Testis (tissue), 3 donors: Measurements from ENCODE around the gene BNIP2. TPM values are rescaled to one million over a fixed set of nuclear protein-coding genes. Genes with fewer than 3 reads are reported as not detected.

Source experiments
- DNase-seq: peaks from one replicate; pipeline ENCODE4 v3.0.0-alpha.2; 2019
- H3K27ac ChIP-seq, 2 donors: fragments of 200-600 bp; sonication (generic); one replicate each; pipeline ENCODE4 v1.5.1; 2019
- H3K27me3 ChIP-seq: fragments of 200-600 bp; sonication (generic); one replicate; pipeline ENCODE4 v1.5.1; 2019
- H3K36me3 ChIP-seq: fragments of 200-600 bp; sonication (generic); one replicate; pipeline ENCODE4 v1.5.1; 2017; ENCODE audit warnings: low read depth; ENCODE audit errors: missing control alignments
- H3K4me1 ChIP-seq: fragments of 200-600 bp; sonication (generic); one replicate; pipeline ENCODE4 v1.5.1; 2019
- H3K4me3 ChIP-seq, 2 donors: fragments of 200-600 bp; sonication (generic); one replicate each; pipeline ENCODE4 v1.5.1; 2017 to 2019
- H3K9me3 ChIP-seq: fragments of 200-600 bp; sonication (generic); one replicate; pipeline ENCODE4 v1.5.1; 2017
- POLR2A ChIP-seq: fragments of 450-650 bp; IDR thresholded peaks from one replicate; pipeline ENCODE4 v1.6.1; 2017; ENCODE audit warnings: antibody characterized with exemption, mild to moderate bottlenecking, moderate library complexity
- WGBS, 2 donors: methylation state at CpG; one replicate each; pipeline ENCODE4 v1.1.5; 2018; 5-methylcytosine and 5-hydroxymethylcytosine counted together
- intact Hi-C: fragments of 100-400 bp; cut with DNase I; formaldehyde crosslinking; loops from one replicate; pipeline ENCODE4 v1.15.1; 2023; ENCODE audit warnings: low total_unique reads
- polyA plus RNA-seq: library from polyadenylated mRNA; stranded (reverse); fragments of 350-450 nt; fragmentation: Illumina TruSeq; extraction: RNeasy Lipid Tissue Mini Kit (QIAGEN cat#74804); gene quantifications from one replicate; pipeline ENCODE4 v1.2.3, GENCODE V29; 2014; ENCODE audit warnings: low read depth, low replicate concordance; ENCODE audit not compliant: insufficient read depth
- total RNA-seq, 2 donors: library from RNA; depleted of rRNA; stranded (reverse); fragments of >200 nt; gene quantifications; one replicate each; pipeline ENCODE4 v1.2.3, GENCODE V29; 2016
- TF ChIP-seq, protein P1 (sequence below), 3 experiments: fragments of 450-650 bp in 2 of 3; fragments of 200-600 bp in 1 of 3; sonication (generic) in 1 of 3; IDR thresholded peaks; one replicate each; pipeline ENCODE4 v1.5.1; 2016 to 2019; ENCODE audit warnings: antibody characterized with exemption in 3 of 3, mild to moderate bottlenecking in 2 of 3, moderate library complexity in 1 of 3

Gene BNIP2
- total and polyA plus RNA-seq, 3 donors from 2014 or later, result 47.9 to 145 (median 133) TPM

DNA sequence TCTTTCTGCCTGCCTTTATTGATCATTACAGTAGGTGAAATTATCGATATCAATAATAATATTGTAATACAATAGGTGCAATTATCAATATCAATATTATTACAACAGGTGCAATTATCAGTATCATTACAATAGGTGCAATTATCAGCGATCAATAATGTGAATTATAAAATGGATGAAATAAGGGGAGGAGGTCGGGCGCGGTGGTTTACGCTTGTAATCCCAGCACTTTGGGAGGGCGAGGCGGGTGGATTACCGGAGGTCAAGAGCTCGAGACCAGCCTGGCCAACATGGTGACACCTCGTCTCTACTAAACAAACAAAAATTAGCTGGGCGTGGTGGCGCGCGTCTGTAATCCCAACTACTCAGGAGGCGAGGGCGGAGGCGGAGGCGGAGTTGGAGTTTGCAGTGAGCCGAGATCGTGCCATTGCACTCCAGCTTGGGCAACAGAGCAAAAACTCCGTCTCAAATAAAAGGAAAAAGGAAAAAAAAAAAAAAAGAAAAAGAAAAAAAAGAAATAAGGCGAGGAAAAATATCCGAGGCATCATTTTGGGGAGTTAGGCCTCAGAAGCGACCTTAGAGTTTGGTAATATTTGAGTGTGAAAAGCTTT is 611 bp upstream of the BNIP2 start:
- peak overlapping the region; percentile 95 to 97 for H3K27ac ChIP-seq
- no peaks in the 10 kb centered on the region for H3K9me3 ChIP-seq
- H3K27me3 ChIP-seq, result no peaks in the 10 kb centered on the region
- H3K4me3 ChIP-seq, result peak overlapping the region; percentile 94 to 97
- H3K36me3 ChIP-seq, result no peaks in the 10 kb centered on the region
- WGBS, 2 donors, result 1% methylated on average over 25 of the region's 25 CpGs
- intact Hi-C loops, result no loop called here
- peaks cover 15% of the 10 kb centered on the region for H3K4me1 ChIP-seq
- DNase-seq, result peak; percentile 94
- no peak for TF ChIP-seq POLR2A
- TF ChIP-seq, protein P1, sequence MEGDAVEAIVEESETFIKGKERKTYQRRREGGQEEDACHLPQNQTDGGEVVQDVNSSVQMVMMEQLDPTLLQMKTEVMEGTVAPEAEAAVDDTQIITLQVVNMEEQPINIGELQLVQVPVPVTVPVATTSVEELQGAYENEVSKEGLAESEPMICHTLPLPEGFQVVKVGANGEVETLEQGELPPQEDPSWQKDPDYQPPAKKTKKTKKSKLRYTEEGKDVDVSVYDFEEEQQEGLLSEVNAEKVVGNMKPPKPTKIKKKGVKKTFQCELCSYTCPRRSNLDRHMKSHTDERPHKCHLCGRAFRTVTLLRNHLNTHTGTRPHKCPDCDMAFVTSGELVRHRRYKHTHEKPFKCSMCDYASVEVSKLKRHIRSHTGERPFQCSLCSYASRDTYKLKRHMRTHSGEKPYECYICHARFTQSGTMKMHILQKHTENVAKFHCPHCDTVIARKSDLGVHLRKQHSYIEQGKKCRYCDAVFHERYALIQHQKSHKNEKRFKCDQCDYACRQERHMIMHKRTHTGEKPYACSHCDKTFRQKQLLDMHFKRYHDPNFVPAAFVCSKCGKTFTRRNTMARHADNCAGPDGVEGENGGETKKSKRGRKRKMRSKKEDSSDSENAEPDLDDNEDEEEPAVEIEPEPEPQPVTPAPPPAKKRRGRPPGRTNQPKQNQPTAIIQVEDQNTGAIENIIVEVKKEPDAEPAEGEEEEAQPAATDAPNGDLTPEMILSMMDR (IDR thresholded peaks at IDR 0.05), result no peak

DNA sequence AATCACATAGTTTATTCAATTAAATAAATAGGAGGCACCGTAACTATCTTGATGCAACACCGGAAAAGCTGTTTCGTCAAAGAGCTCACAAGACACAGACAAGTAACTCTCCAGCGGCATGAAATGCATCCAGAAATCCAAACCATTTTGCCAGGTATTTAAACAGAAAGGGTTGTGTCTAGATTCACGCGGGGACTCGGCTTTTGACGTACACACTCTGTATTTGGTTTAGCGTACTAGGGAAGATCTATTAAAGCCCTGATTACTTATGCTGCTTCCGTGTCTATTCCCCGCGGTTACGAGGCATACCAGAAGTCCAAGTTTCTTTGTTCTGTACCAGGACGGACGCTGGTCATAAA is 718 bp downstream of the BNIP2 start:
- intact Hi-C loops, result no loop called here
- peak overlapping the region; percentile 94 to 97 for H3K4me3 ChIP-seq
- peaks cover 15% of the 10 kb centered on the region for H3K4me1 ChIP-seq
- no peaks in the 10 kb centered on the region for H3K9me3 ChIP-seq
- no peaks in the 10 kb centered on the region for H3K36me3 ChIP-seq
- H3K27ac ChIP-seq, result peak overlapping the region; percentile 95 to 97
- TF ChIP-seq, protein P1 (IDR thresholded peaks at IDR 0.05), result no peak
- TF ChIP-seq POLR2A, result no peak
- WGBS, 2 donors, result 0% methylated on average over 15 of the region's 15 CpGs
- H3K27me3 ChIP-seq, result no peaks in the 10 kb centered on the region
- peak; percentile 62 for DNase-seq

DNA sequence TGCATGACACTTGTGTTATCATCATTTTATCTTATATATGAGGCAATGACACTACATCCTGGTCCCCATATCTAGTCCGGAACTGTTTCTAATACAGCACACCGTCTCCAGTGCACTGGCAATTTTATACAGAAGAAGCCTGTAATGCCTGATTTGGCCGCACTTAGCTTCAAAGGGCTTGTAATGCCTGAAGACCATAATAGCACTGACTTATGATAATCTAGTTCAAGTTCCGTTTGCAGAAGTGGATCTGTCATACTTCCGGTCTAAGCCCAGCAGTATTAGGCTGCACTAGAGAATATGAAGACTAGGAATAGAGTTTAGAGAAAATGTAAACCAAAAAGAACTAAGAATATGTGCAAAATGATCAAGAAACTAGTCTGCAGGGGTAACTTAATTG is 1.3 kb downstream of the BNIP2 start:
- Histone ChIP-seq H3K27me3 (no peaks in the 10 kb centered on the region), H3K36me3 (no peaks in the 10 kb centered on the region), H3K4me1 (peaks cover 15% of the 10 kb centered on the region), H3K4me3 (peak overlapping the region; percentile 94 to 97), H3K9me3 (no peaks in the 10 kb centered on the region), H3K27ac (peak overlapping the region; percentile 95 to 97)
- TF ChIP-seq, protein P1 (IDR thresholded peaks at IDR 0.05), result no peak
- TF ChIP-seq POLR2A, result no peak
- DNase-seq, result no peak
- WGBS, 2 donors, result 11 to 20% methylated on average over 5 of the region's 5 CpGs
- intact Hi-C loops, result no loop called here

DNA sequence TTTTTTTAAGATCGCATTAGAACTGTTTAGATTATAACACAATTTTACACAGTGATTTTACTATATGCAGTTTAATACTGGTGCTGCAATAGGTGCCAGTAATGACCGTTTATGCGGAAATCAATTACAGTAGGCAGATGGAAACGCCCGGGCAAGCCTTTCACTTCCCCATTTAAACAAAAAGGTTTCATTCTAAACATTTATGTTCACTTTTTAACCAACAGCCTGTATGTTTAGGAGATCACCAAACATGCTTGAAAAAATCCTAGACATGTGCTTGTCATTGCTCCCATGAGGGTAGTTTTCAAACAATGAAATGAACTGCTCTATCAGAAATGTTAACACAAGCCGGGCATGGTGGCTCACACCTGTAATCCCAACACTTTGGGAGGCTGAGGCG is 2.7 kb downstream of the BNIP2 start:
- Histone ChIP-seq H3K4me1 (peaks cover 15% of the 10 kb centered on the region), H3K9me3 (no peaks in the 10 kb centered on the region), H3K27ac (peak overlapping the region in 1 of 2 donors; percentile 11), H3K36me3 (no peaks in the 10 kb centered on the region), H3K27me3 (no peaks in the 10 kb centered on the region), H3K4me3 (no peak overlapping the region)
- no peak for TF ChIP-seq POLR2A
- TF ChIP-seq, protein P1 (IDR thresholded peaks at IDR 0.05), result no peak
- intact Hi-C loops, result no loop called here
- no peak for DNase-seq
- WGBS, 2 donors, result 83 to 86% methylated on average over 7 of the region's 7 CpGs

DNA sequence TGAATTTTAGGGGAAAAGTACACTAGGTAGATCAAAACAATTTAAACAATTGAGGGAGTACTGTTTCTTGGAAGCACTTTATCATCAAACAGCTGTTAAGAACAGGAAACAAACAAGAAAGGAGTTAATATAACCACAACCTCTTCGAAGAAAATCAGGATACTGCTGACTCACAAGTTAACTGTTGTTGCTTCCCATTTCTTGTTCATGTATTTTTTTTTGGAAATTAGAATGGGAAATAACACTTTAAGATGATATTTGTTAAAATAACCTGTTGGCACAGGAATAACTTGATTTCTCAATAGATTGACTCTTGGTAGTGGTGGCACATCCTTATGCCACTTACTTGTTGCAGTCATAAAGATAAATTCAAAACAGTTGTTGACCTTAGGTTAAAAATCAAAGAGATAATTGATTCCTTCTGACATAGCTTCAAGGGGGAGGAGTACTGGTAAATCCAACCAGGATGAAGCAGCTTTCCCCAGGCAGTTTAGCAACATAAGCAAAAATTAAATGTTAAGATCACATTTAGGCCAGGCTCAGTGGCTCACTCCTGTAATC is 3.3 kb downstream of the BNIP2 start:
- H3K4me1 ChIP-seq, result peaks cover 15% of the 10 kb centered on the region
- intact Hi-C loops, result no loop called here
- no peaks in the 10 kb centered on the region for H3K9me3 ChIP-seq
- no peak overlapping the region for H3K4me3 ChIP-seq
- H3K27me3 ChIP-seq, result no peaks in the 10 kb centered on the region
- WGBS, 2 donors, result 18 to 30% methylated on average over 1 of the region's 1 CpG
- TF ChIP-seq, protein P1 (IDR thresholded peaks at IDR 0.05), result no peak
- no peak for TF ChIP-seq POLR2A
- no peak for DNase-seq
- H3K36me3 ChIP-seq, result no peaks in the 10 kb centered on the region
- peak overlapping the region in 1 of 2 donors; percentile 11 for H3K27ac ChIP-seq
